ENCODE data around the gene BAHCC1. TPM values are rescaled to one million over a fixed set of nuclear protein-coding genes. Genes with fewer than 3 reads are reported as not detected.

The BAHCC1 gene
- total RNA-seq, 2 donors from 2014 or later: 12.5 to 26.3 TPM

DNA sequence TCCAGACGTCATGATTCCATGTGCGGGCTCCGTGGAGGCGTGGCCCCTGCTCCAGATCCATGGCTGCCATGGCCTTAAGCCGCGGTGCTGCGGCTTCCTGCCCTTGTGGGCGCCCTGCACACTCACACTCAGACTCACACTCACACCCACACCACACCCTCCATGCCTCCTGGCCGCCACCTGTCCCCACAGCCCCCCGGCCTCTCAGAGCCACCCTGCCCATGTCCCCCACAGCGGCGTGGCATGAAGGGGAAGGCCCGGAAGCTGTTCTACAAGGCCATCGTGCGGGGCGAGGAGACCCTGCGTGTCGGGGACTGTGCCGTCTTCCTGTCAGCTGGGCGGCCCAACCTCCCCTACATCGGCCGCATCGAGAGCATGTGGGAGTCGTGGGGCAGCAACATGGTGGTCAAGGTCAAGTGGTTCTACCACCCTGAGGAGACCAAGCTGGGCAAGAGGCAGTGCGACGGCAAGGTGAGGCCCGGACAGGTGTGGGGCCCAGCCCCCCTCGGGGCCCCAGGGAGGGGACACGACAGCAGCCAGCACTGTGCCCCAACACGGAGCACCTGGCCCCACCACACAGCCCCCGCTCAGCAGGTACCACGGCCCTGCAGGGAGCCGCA lies 67.4 kb downstream of the BAHCC1 start:
- Histone ChIP-seq H3K4me3 (no peak overlapping the region), H3K27ac (no peak overlapping the region), H3K9me3 (no peaks in the 10 kb centered on the region), H3K4me1 (no peaks in the 10 kb centered on the region), H3K9ac (ENCODE audit: low read depth in 2 of 2, low read length in 2 of 2) (no peak overlapping the region), H3K36me3 (no peaks in the 10 kb centered on the region), H3K27me3 (no peaks in the 10 kb centered on the region)
- no peak for DNase-seq
- TF ChIP-seq, protein P1, sequence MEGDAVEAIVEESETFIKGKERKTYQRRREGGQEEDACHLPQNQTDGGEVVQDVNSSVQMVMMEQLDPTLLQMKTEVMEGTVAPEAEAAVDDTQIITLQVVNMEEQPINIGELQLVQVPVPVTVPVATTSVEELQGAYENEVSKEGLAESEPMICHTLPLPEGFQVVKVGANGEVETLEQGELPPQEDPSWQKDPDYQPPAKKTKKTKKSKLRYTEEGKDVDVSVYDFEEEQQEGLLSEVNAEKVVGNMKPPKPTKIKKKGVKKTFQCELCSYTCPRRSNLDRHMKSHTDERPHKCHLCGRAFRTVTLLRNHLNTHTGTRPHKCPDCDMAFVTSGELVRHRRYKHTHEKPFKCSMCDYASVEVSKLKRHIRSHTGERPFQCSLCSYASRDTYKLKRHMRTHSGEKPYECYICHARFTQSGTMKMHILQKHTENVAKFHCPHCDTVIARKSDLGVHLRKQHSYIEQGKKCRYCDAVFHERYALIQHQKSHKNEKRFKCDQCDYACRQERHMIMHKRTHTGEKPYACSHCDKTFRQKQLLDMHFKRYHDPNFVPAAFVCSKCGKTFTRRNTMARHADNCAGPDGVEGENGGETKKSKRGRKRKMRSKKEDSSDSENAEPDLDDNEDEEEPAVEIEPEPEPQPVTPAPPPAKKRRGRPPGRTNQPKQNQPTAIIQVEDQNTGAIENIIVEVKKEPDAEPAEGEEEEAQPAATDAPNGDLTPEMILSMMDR (IDR thresholded peaks at IDR 0.05): no peak
- intact Hi-C loops (cut with DNase I): no loop called here

DNA sequence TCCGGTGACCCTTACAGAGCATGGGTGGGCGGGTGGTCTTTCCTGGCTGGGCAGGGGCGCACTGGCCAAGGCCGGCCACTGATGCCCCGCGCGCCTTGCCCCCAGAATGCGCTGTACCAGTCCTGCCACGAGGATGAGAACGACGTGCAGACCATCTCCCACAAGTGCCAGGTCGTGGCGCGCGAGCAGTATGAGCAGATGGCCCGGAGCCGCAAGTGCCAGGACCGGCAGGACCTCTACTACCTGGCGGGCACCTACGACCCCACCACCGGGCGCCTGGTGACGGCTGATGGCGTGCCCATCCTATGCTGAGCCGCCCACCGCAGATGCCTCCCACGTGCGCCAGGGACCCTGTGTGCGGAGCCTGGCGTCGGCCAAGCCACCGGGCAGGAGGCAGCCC lies 68.2 kb downstream of the BAHCC1 start:
- intact Hi-C loops (cut with DNase I): no loop called here
- Histone ChIP-seq H3K27ac (no peak overlapping the region), H3K4me3 (no peak overlapping the region), H3K4me1 (no peaks in the 10 kb centered on the region), H3K27me3 (no peaks in the 10 kb centered on the region), H3K9ac (ENCODE audit: low read depth in 2 of 2, low read length in 2 of 2) (no peak overlapping the region), H3K36me3 (no peaks in the 10 kb centered on the region), H3K9me3 (no peaks in the 10 kb centered on the region)
- TF ChIP-seq, protein P1 (IDR thresholded peaks at IDR 0.05): no peak
- DNase-seq: no peak

DNA sequence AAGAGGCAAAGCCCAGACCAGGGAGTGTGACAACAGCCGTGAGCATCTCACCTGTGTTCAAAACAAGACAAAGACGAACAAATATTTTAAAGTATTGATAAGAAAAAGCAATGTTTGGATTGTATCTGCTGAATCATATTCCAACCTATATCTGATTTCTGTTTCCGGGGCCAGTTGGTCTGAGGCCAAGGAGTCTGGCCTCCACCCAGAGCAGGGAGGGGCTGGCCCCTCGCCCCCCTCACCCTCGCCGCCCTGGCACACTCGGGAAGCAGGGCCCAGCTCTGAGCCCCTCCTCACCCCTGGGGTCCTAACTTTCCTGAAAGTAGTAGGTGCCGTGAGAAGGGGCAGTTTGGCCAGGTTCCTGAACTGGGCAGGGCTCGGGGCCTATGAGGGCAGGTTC lies 69.3 kb downstream of the BAHCC1 start:
- no peaks in the 10 kb centered on the region for H3K9me3 ChIP-seq
- H3K4me1 ChIP-seq: no peaks in the 10 kb centered on the region
- TF ChIP-seq, protein P1 (IDR thresholded peaks at IDR 0.05): no peak
- no peak overlapping the region for H3K27ac ChIP-seq
- H3K27me3 ChIP-seq: no peaks in the 10 kb centered on the region
- no peaks in the 10 kb centered on the region for H3K36me3 ChIP-seq
- intact Hi-C loops (cut with DNase I): no loop called here
- no peak overlapping the region for H3K9ac ChIP-seq (ENCODE audit: low read depth in 2 of 2, low read length in 2 of 2)
- no peak for DNase-seq
- H3K4me3 ChIP-seq: no peak overlapping the region

DNA sequence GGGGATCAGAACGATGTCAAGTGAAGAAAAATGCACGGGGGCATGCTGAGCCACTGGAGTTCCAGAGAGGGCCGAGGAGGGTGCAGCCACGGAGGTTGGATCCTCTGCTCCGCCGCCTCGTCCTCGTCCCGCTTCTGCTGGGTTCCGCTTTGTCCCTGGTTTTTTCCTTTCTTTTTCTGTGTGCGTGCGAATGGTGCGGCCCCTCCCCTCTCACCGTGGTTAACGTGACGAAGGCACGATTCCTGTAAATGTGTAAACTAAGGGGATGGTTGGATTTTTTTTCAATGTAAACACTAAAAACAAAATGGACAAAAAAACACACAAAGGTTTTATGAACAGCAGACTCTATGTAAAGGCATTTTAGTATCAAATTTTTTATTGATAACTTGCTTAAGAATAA lies 70.7 kb downstream of the BAHCC1 start:
- DNase-seq: no peak
- Histone ChIP-seq H3K36me3 (no peaks in the 10 kb centered on the region), H3K27ac (no peak overlapping the region), H3K4me3 (no peak overlapping the region), H3K9me3 (no peaks in the 10 kb centered on the region), H3K27me3 (no peaks in the 10 kb centered on the region), H3K9ac (ENCODE audit: low read depth in 2 of 2, low read length in 2 of 2) (no peak overlapping the region), H3K4me1 (no peaks in the 10 kb centered on the region)
- intact Hi-C loops (cut with DNase I): no loop called here
- TF ChIP-seq, protein P1 (IDR thresholded peaks at IDR 0.05): no peak

DNA sequence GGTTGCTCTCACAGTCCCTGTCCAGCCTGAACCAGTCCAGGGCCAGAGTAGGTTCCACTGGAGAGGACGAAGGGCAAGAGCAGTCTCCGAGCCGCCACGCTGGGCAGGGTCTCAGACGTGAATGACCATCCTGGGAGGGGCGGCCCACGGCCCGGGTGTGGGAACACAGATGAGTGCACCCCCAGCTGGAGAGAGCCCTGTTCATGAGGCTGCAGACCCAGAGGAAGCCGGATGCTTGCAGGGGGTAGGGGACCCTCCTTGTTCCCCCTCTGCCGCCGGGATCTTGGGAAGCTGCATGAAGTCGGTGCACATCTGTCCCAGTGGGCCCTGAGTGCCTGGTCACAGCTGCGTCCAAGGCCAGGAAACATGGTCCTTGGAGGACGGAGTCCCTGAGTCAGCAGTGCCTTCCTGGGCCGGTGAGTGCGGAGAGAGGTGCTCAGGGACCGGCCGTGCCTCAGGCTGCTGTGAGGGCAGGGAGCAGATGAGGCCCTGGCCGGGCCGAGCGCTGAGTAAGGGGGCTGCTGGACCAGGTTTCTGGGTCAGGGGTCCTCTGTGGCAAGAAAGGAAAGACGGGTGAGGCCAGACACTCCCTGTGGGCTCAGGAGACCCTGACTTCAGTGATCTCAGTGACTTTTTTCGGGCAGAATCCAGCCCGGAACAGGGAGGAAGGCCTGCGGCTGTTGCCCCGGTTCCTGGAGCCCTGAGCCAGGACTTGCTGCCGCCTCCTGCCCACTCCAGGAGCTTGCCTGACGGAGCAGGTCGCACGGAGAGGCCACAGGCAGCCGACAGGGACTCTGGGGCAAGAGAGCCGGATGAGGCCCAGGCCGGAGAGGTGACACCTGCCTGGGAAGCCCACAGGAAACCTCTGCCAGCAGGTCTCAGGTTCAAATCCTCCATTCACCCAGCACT lies 71.6 kb downstream of the BAHCC1 start:
- no peak overlapping the region for H3K9ac ChIP-seq (ENCODE audit: low read depth in 2 of 2, low read length in 2 of 2)
- H3K36me3 ChIP-seq: no peaks in the 10 kb centered on the region
- no peaks in the 10 kb centered on the region for H3K9me3 ChIP-seq
- no peaks in the 10 kb centered on the region for H3K4me1 ChIP-seq
- no peak overlapping the region for H3K27ac ChIP-seq
- intact Hi-C loops (cut with DNase I): no loop called here
- no peak for DNase-seq
- no peaks in the 10 kb centered on the region for H3K27me3 ChIP-seq
- TF ChIP-seq, protein P1 (IDR thresholded peaks at IDR 0.05): no peak
- H3K4me3 ChIP-seq: no peak overlapping the region

Measured in colonic mucosa (tissue), 4 donors.